SK-N-SH treated with all-trans-retinoic acid at 6 μM for 48 hours (cell line): ENCODE data around the gene FMN1.

Experiments
- ARNTL ChIP-seq: fragments of 450-650 bp; formaldehyde crosslinking; IDR thresholded peaks from 2 replicates; pipeline ENCODE4 v1.5.0; 2020; ENCODE audit warnings: low read depth, mild to moderate bottlenecking, moderate library complexity, borderline replicate concordance
- BACH2 ChIP-seq: fragments of 250-450 bp; sonication (Bioruptor Pico); IDR thresholded peaks from 2 replicates; pipeline ENCODE4 v1.9.0; 2021; ENCODE audit warnings: mild to moderate bottlenecking, borderline replicate concordance
- CREB5 ChIP-seq: fragments of 250-450 bp; sonication (Bioruptor Pico); IDR thresholded peaks from 2 replicates; pipeline ENCODE4 v1.5.1; 2020; ENCODE audit warnings: low read depth, mild to moderate bottlenecking, moderate library complexity
- CSDC2 ChIP-seq: fragments of 250-450 bp; sonication (Bioruptor Pico); IDR thresholded peaks from 2 replicates; pipeline ENCODE4 v1.5.0; 2020; ENCODE audit warnings: mild to moderate bottlenecking, moderate library complexity
- GLIS3 ChIP-seq: fragments of 250-450 bp; sonication (Bioruptor Pico); IDR thresholded peaks from 2 replicates; pipeline ENCODE4 v1.5.0; 2020; ENCODE audit warnings: mild to moderate bottlenecking, moderate library complexity
- ISL1 ChIP-seq: fragments of 250-450 bp; sonication (Bioruptor Pico); IDR thresholded peaks from 2 replicates; pipeline ENCODE4 v2.1.2; 2022; ENCODE audit warnings: mild to moderate bottlenecking, moderate library complexity
- SNAI2 ChIP-seq: fragments of 250-450 bp; sonication (Bioruptor Pico); IDR thresholded peaks from 2 replicates; pipeline ENCODE4 v1.5.0; 2020; ENCODE audit warnings: mild to moderate bottlenecking, moderate library complexity
- TCF4 ChIP-seq: fragments of 250-450 bp; sonication (Bioruptor Pico); IDR thresholded peaks from 2 replicates; pipeline ENCODE4 v1.8.0; 2021; ENCODE audit warnings: mild to moderate bottlenecking, moderate library complexity, borderline replicate concordance
- ZFP3 ChIP-seq: fragments of 250-450 bp; sonication (Bioruptor Pico); IDR thresholded peaks from 2 replicates; pipeline ENCODE4 v1.5.0; 2020; ENCODE audit warnings: mild to moderate bottlenecking, moderate library complexity
- ZFP30 ChIP-seq: fragments of 450-650 bp; formaldehyde crosslinking; IDR thresholded peaks from 2 replicates; pipeline ENCODE4 v1.5.0; 2022; ENCODE audit warnings: mild to moderate bottlenecking, moderate library complexity
- ZNF8 ChIP-seq: fragments of 450-650 bp; formaldehyde crosslinking; IDR thresholded peaks from 2 replicates; pipeline ENCODE4 v1.5.0; 2020; ENCODE audit warnings: mild to moderate bottlenecking, moderate library complexity

- no peak for TF ChIP-seq SNAI2 (CRISPR knock-in tag)
- no peak for TF ChIP-seq CREB5 (CRISPR knock-in tag)
- TF ChIP-seq ZFP3 (CRISPR knock-in tag), result no peak
- TF ChIP-seq TCF4 (CRISPR knock-in tag), result no peak
- TF ChIP-seq ZNF8 (CRISPR knock-in tag), result no peak
- no peak for TF ChIP-seq ARNTL
- TF ChIP-seq CSDC2 (CRISPR knock-in tag), result no peak
- TF ChIP-seq ISL1 (CRISPR knock-in tag), result no peak; the same call in 1 of the 2 replicates
- TF ChIP-seq BACH2 (CRISPR knock-in tag), result no peak
- no peak for TF ChIP-seq GLIS3
- no peak for TF ChIP-seq ZFP30
Measured at GRCh38 chr15:32851572-32851971, 342.9 kb downstream of the FMN1 start.
